Measurements from ENCODE around the gene RGL1.
A peak's percentile ranks its signal among the peaks of the same experiment; 100 is the strongest.
"Not testable (repeated sequence)": the region's sequence is repeated elsewhere in the genome, so short reads cannot be mapped to it uniquely, and the experiment has no call there.

RGL1 gene

GRCh38 chr1:183785921-183786320 is 19.0 kb upstream of the RGL1 start:
- DNase-seq (ENCODE audit: low read depth), result not testable (repeated sequence)

GRCh38 chr1:183787704-183788103 is 17.2 kb upstream of the RGL1 start:
- DNase-seq (ENCODE audit: low read depth), result no peak

GRCh38 chr1:183791319-183791718 is 13.6 kb upstream of the RGL1 start:
- DNase-seq (ENCODE audit: low read depth), result no peak

- DNase-seq (ENCODE audit: low read depth), result no peak
Measured at GRCh38 chr1:183792300-183792699, 12.6 kb upstream of the RGL1 start.

GRCh38 chr1:183794088-183794487 is 10.8 kb upstream of the RGL1 start:
- no peak for DNase-seq (ENCODE audit: low read depth)

- no peak for DNase-seq (ENCODE audit: low read depth)
Measured at GRCh38 chr1:183800449-183800848, 4.5 kb upstream of the RGL1 start.

GRCh38 chr1:183801649-183802048 is 3.3 kb upstream of the RGL1 start:
- no peak for DNase-seq (ENCODE audit: low read depth)

GRCh38 chr1:183804387-183804786 is 533 bp upstream of the RGL1 start:
- DNase-seq (ENCODE audit: low read depth), result no peak

- DNase-seq (ENCODE audit: low read depth), result peak; percentile 50
Measured at GRCh38 chr1:183806125-183806524, 1.2 kb downstream of the RGL1 start.

- no peak for DNase-seq (ENCODE audit: low read depth)
Measured at GRCh38 chr1:183806675-183807074, 1.8 kb downstream of the RGL1 start.

GRCh38 chr1:183807549-183808168 is 2.7 kb downstream of the RGL1 start:
- peak; percentile 40 for DNase-seq (ENCODE audit: low read depth)

GRCh38 chr1:183808296-183809027 is 3.5 kb downstream of the RGL1 start:
- DNase-seq (ENCODE audit: low read depth), result peak; percentile 63

- no peak for DNase-seq (ENCODE audit: low read depth)
Measured at GRCh38 chr1:183810121-183810520, 5.2 kb downstream of the RGL1 start.

- DNase-seq (ENCODE audit: low read depth), result peak; percentile 69
Measured at GRCh38 chr1:183810756-183811544, 6.0 kb downstream of the RGL1 start.

GRCh38 chr1:183812128-183812527 is 7.2 kb downstream of the RGL1 start:
- DNase-seq (ENCODE audit: low read depth), result no peak

GRCh38 chr1:183812686-183813569 is 8.0 kb downstream of the RGL1 start:
- peak; percentile 70 for DNase-seq (ENCODE audit: low read depth)

- DNase-seq (ENCODE audit: low read depth), result no peak
Measured at GRCh38 chr1:183814121-183814681, 9.3 kb downstream of the RGL1 start.

GRCh38 chr1:183816110-183816509 is 11.2 kb downstream of the RGL1 start:
- no peak for DNase-seq (ENCODE audit: low read depth)

- DNase-seq (ENCODE audit: low read depth), result no peak
Measured at GRCh38 chr1:183817576-183818288, 12.8 kb downstream of the RGL1 start.

- DNase-seq (ENCODE audit: low read depth), result no peak
Measured at GRCh38 chr1:183819059-183819458, 14.1 kb downstream of the RGL1 start.

GRCh38 chr1:183821309-183821888 is 16.5 kb downstream of the RGL1 start:
- DNase-seq (ENCODE audit: low read depth), result no peak

All from amniotic epithelial cell (primary cell).